SU-DHL-6 (cell line): ENCODE data around the gene SETD2.

ENCODE experiments used
- CTCF ChIP-seq: fragments of 200-600 bp; sonication (generic); IDR thresholded peaks from one replicate; pipeline ENCODE4 v1.5.1; 2017; ENCODE audit warnings: antibody characterized with exemption, mild to moderate bottlenecking, low read length, moderate library complexity; ENCODE audit not compliant: insufficient read depth, poor library complexity, severe bottlenecking
- EZH2phosphoT487 ChIP-seq: fragments of 200-600 bp; sonication (generic), shearing (Covaris generic); conservative IDR thresholded peaks from 2 replicates; pipeline ENCODE4 v1.6.1; 2018; ENCODE audit warnings: mild to moderate bottlenecking, antibody characterized with exemption, low read length, moderate library complexity, mixed read lengths

GRCh38 chr3:47065681-47066080 is 98.2 kb downstream of the SETD2 start:
- no peak for TF ChIP-seq CTCF
- TF ChIP-seq EZH2phosphoT487: no peak
